H1 (cell line): ENCODE results near the gene RNF146. TPM values are rescaled to one million over a fixed set of nuclear protein-coding genes. Genes with fewer than 3 reads are reported as not detected.

Experiments used
- CTCF ChIA-PET: fragments of 300-600 bp; sonication (Branson Sonifier 250); formaldehyde crosslinking; loops from one replicate; lab custom pipeline; 2021; ENCODE audit not compliant: partially characterized antibody; lab: Charles Lee
- POLR2A ChIA-PET: fragments of 300-600 bp; sonication (Branson Sonifier 250); formaldehyde crosslinking; loops from one replicate; lab custom pipeline; 2021; ENCODE audit warnings: inconsistent platforms; ENCODE audit not compliant: partially characterized antibody; lab: Charles Lee
- DNase-seq, 2 experiments: peaks; one replicate each; pipeline versions ENCODE4 v3.0.0 to v3.0.0-alpha.2; 2010 to 2022; ENCODE audit warnings: low spot score in 2 of 2, low read depth in 1 of 2, mixed read lengths in 1 of 2
- FAIRE-seq: peaks from 2 replicates; lab custom pipeline; 2011; peaks lifted over from hg19 to GRCh38; lab: Jason Lieb, UNC
- H2AFZ ChIP-seq: 2 replicates; pipeline ENCODE4 v1.8.1; 2012; ENCODE audit warnings: low read length, inconsistent platforms
- H2AK5ac ChIP-seq: 2 replicates; pipeline ENCODE4 v1.6.1; 2013; ENCODE audit warnings: low read depth, low read length
- H2BK120ac ChIP-seq: replicated peaks from 2 replicates; pipeline ENCODE3; 2013; ENCODE audit warnings: low read depth, low read length, inconsistent platforms
- H2BK12ac ChIP-seq: 2 replicates; pipeline ENCODE4 v1.6.1; 2013; ENCODE audit warnings: low read depth, low read length
- H2BK15ac ChIP-seq: 2 replicates; pipeline ENCODE4 v1.6.1; 2013; ENCODE audit warnings: low read length
- H2BK20ac ChIP-seq: 2 replicates; pipeline ENCODE4 v1.6.1; 2013; ENCODE audit warnings: low read length
- H2BK5ac ChIP-seq: 2 replicates; pipeline ENCODE4 v1.6.1; 2013; ENCODE audit warnings: low read depth, low read length
- H3K14ac ChIP-seq: 2 replicates; pipeline ENCODE4 v1.6.1; 2013; ENCODE audit warnings: inconsistent platforms; ENCODE audit not compliant: insufficient read length
- H3K18ac ChIP-seq: 2 replicates; pipeline ENCODE4 v1.6.1; 2013; ENCODE audit warnings: low read length; ENCODE audit errors: extremely low read depth
- H3K23ac ChIP-seq: 2 replicates; pipeline ENCODE4 v1.6.1; 2013; ENCODE audit warnings: inconsistent platforms; ENCODE audit not compliant: insufficient read length
- H3K23me2 ChIP-seq: 2 replicates; pipeline ENCODE4 v1.6.1; 2013; ENCODE audit warnings: low read depth, low read length
- H3K27ac ChIP-seq: 2 replicates; pipeline ENCODE4 v1.6.1; 2011; ENCODE audit warnings: low read depth, low read length, inconsistent platforms
- H3K27me3 ChIP-seq, 4 experiments: replicated peaks in 1 of 4; 1 replicate in 1 of 4; 2 replicates in 3 of 4; pipeline versions ENCODE4 v1.6.1 to v1.8.1; 2011 to 2013; ENCODE audit warnings: low read length in 3 of 4, mild to moderate bottlenecking in 3 of 4, inconsistent platforms in 2 of 4, mixed read lengths in 2 of 4, moderate library complexity in 1 of 4; ENCODE audit not compliant: control insufficient read depth in 3 of 4, insufficient read depth in 3 of 4; ENCODE audit errors: extremely low read depth in 1 of 4
- H3K36me3 ChIP-seq, 4 experiments: 2 replicates each; pipeline versions ENCODE4 v1.6.1 to v1.8.1; 2011 to 2013; ENCODE audit warnings: mild to moderate bottlenecking in 4 of 4, low read length in 3 of 4, moderate library complexity in 2 of 4, control low read depth in 1 of 4, inconsistent platforms in 1 of 4; ENCODE audit not compliant: insufficient read depth in 4 of 4, control insufficient read depth in 2 of 4
- H3K4ac ChIP-seq: replicated peaks from 2 replicates; pipeline ENCODE3; 2013; ENCODE audit warnings: low read length, low read depth, mixed read lengths, inconsistent platforms; ENCODE audit not compliant: insufficient read length
- H3K4me1 ChIP-seq, 4 experiments: replicated peaks in 1 of 4; 1 replicate in 1 of 4; 2 replicates in 3 of 4; pipeline versions ENCODE4 v1.6.1 to v1.8.1; 2011 to 2013; ENCODE audit warnings: low read length in 3 of 4, inconsistent platforms in 2 of 4, mixed read lengths in 1 of 4; ENCODE audit not compliant: insufficient read depth in 4 of 4, control insufficient read depth in 3 of 4
- H3K4me2 ChIP-seq, 2 experiments: 2 replicates each; pipeline versions ENCODE4 v1.6.1 to v1.8.1; 2011 to 2013; ENCODE audit warnings: low read depth in 2 of 2, low read length in 2 of 2, control low read depth in 1 of 2, inconsistent platforms in 1 of 2, mild to moderate bottlenecking in 1 of 2; ENCODE audit not compliant: insufficient read depth in 1 of 2
- H3K4me3 ChIP-seq, 4 experiments: fragments of 200-600, 300-600 bp in 1 of 4; sonication (generic), shearing (Covaris generic), sonication (Bioruptor Twin) in 1 of 4; 2 replicates each; pipeline versions ENCODE4 v1.5.1 to v1.8.1; 2011 to 2016; ENCODE audit warnings: low read length in 4 of 4, low read depth in 3 of 4, control low read depth in 2 of 4, inconsistent platforms in 2 of 4, mild to moderate bottlenecking in 2 of 4, mixed read lengths in 1 of 4, moderate library complexity in 1 of 4; ENCODE audit not compliant: insufficient read depth in 2 of 4; ENCODE audit errors: extremely low read depth in 1 of 4
- H3K56ac ChIP-seq: replicated peaks from 2 replicates; pipeline ENCODE3; 2013; ENCODE audit warnings: low read depth, mild to moderate bottlenecking, mixed read lengths, low read length, inconsistent platforms; ENCODE audit not compliant: insufficient read length
- H3K79me1 ChIP-seq: 2 replicates; pipeline ENCODE4 v1.6.1; 2013; ENCODE audit warnings: low read depth, low read length, control low read depth
- H3K79me2 ChIP-seq, 2 experiments: 2 replicates each; pipeline versions ENCODE4 v1.6.1 to v1.8.1; 2012 to 2013; ENCODE audit warnings: low read length in 2 of 2, mild to moderate bottlenecking in 2 of 2, inconsistent platforms in 1 of 2; ENCODE audit not compliant: insufficient read depth in 2 of 2, control insufficient read depth in 1 of 2
- H3K9ac ChIP-seq, 4 experiments: replicated peaks in 1 of 4; 1 replicate in 1 of 4; 2 replicates in 3 of 4; pipeline versions ENCODE4 v1.6.1 to v1.8.1; 2011 to 2013; ENCODE audit warnings: low read depth in 3 of 4, low read length in 3 of 4, control low read depth in 2 of 4, mild to moderate bottlenecking in 2 of 4, moderate library complexity in 2 of 4, inconsistent platforms in 1 of 4; ENCODE audit errors: extremely low read depth in 1 of 4
- H3K9me3 ChIP-seq, 2 experiments: 2 replicates each; pipeline versions ENCODE4 v1.6.1 to v1.8.1; 2012 to 2013; ENCODE audit warnings: mild to moderate bottlenecking in 2 of 2, moderate library complexity in 2 of 2, control low read depth in 1 of 2, inconsistent platforms in 1 of 2, low read depth in 1 of 2, low read length in 1 of 2, mixed read lengths in 1 of 2; ENCODE audit not compliant: insufficient read depth in 2 of 2
- H4K20me1 ChIP-seq, 2 experiments: replicated peaks in 1 of 2; 2 replicates each; pipeline versions ENCODE3 to v1.8.1; 2011 to 2013; ENCODE audit warnings: inconsistent platforms in 2 of 2, low read length in 2 of 2, mild to moderate bottlenecking in 1 of 2; ENCODE audit not compliant: insufficient read depth in 2 of 2, control insufficient read depth in 1 of 2
- H4K5ac ChIP-seq: 2 replicates; pipeline ENCODE4 v1.6.1; 2013; ENCODE audit warnings: low read length, low read depth, mixed read lengths, inconsistent platforms; ENCODE audit not compliant: insufficient read length
- H4K8ac ChIP-seq: 2 replicates; pipeline ENCODE4 v1.8.0; 2013; ENCODE audit warnings: mild to moderate bottlenecking, moderate library complexity, low read length, inconsistent platforms; ENCODE audit not compliant: insufficient read depth; ENCODE audit errors: extremely low read depth
- H4K91ac ChIP-seq: replicated peaks from 2 replicates; pipeline ENCODE3; 2013; ENCODE audit warnings: low read length, mixed read lengths, inconsistent platforms; ENCODE audit not compliant: insufficient read length
- CBX8 ChIP-seq: fragments of 300-800, 300-1000 bp; sonication (generic); IDR thresholded peaks from 2 replicates; pipeline ENCODE4 v1.7.1; 2016; ENCODE audit warnings: low read depth, low read length, borderline replicate concordance
- CEBPB ChIP-seq: IDR thresholded peaks from 2 replicates; pipeline ENCODE4 v1.6.1; 2012; ENCODE audit warnings: low read depth, low read length
- CREB1 ChIP-seq: IDR thresholded peaks from 2 replicates; pipeline ENCODE4 v1.6.1; 2012; ENCODE audit warnings: inconsistent platforms
- E2F6 ChIP-seq: IDR thresholded peaks from 2 replicates; pipeline ENCODE4 v1.6.1; 2012; ENCODE audit warnings: inconsistent platforms
- GABPA ChIP-seq: IDR thresholded peaks from 2 replicates; pipeline ENCODE4 v1.6.1; 2011; ENCODE audit warnings: mild to moderate bottlenecking, low read length, moderate library complexity, borderline replicate concordance; ENCODE audit not compliant: insufficient read depth
- GTF2F1 ChIP-seq: IDR thresholded peaks from 2 replicates; pipeline ENCODE4 v1.6.1; 2012; ENCODE audit warnings: low read depth, low read length, improper control_type of control experiment, borderline replicate concordance
- KDM1A ChIP-seq: fragments of 200-600, 300-600 bp; sonication (generic); IDR thresholded peaks from 2 replicates; pipeline ENCODE4 v1.7.1; 2016; ENCODE audit warnings: mild to moderate bottlenecking, low read length, borderline replicate concordance
- KDM5A ChIP-seq: fragments of 200-600 bp; IDR thresholded peaks from 2 replicates; pipeline ENCODE4 v1.7.1; 2012; ENCODE audit warnings: mild to moderate bottlenecking, low read length, inconsistent platforms, mixed read lengths
- NANOG ChIP-seq: IDR thresholded peaks from 2 replicates; pipeline ENCODE4 v1.6.1; 2011; ENCODE audit warnings: low read length, low read depth, mild to moderate bottlenecking, inconsistent platforms; ENCODE audit not compliant: insufficient read depth, poor library complexity, severe bottlenecking
- POU5F1 ChIP-seq: IDR thresholded peaks from 2 replicates; pipeline ENCODE4 v1.6.1; 2011; ENCODE audit warnings: low read depth, mild to moderate bottlenecking, low read length, moderate library complexity
- RBBP5 ChIP-seq: IDR thresholded peaks from 2 replicates; pipeline ENCODE4 v1.7.1; 2012; ENCODE audit warnings: low read depth, mild to moderate bottlenecking, inconsistent platforms, low read length, moderate library complexity, borderline replicate concordance
- SRF ChIP-seq: IDR thresholded peaks from 2 replicates; pipeline ENCODE4 v1.6.1; 2011; ENCODE audit warnings: mild to moderate bottlenecking, low read depth, low read length, moderate library complexity
- YY1 ChIP-seq: IDR thresholded peaks from 2 replicates; pipeline ENCODE4 v1.6.1; 2011; ENCODE audit warnings: low read depth, mild to moderate bottlenecking, low read length
- ZNF274 ChIP-seq: IDR thresholded peaks from 2 replicates; pipeline ENCODE4 v1.7.0; 2012; ENCODE audit warnings: low read length, borderline replicate concordance; ENCODE audit errors: extremely low read depth
- WGBS, 2 experiments: shearing (Covaris generic) in 1 of 2; methylation state at CpG; one replicate each; pipeline versions ENCODE4 v1.1.6 to v1.1.7; 2013 to 2015; ENCODE audit warnings: low lambda C conversion rate in 2 of 2, mixed read lengths in 2 of 2, inconsistent platforms in 1 of 2, low coverage in 1 of 2, missing lambda C conversion rate in 1 of 2; ENCODE audit not compliant: insufficient replicate concordance in 2 of 2, insufficient coverage in 1 of 2, insufficient read length in 1 of 2; ENCODE audit errors: extremely low coverage in 1 of 2, missing lambda C conversion rate in 1 of 2; 5-methylcytosine and 5-hydroxymethylcytosine counted together
- polyA plus RNA-seq, 7 experiments: library from polyadenylated mRNA; depleted of rRNA in 3 of 7; stranded (reverse) in 5 of 7; unstranded in 2 of 7; fragments of >200 nt in 5 of 7; fragments of 200-250 nt in 2 of 7; gene quantifications; 1 replicate in 5 of 7; 2 replicates in 1 of 7; 4 replicates in 1 of 7; pipeline versions ENCODE4 v1.2.1 to v1.2.3, GENCODE V29; 2011 to 2013; ENCODE audit warnings: missing spikeins in 2 of 7, mixed read lengths in 2 of 7
- total RNA-seq: library from RNA; stranded (reverse); fragmentation: NEBNext Ultra II Directional; extraction: Animal tissue kit (Norgen Biotek cat#: 25700); gene quantifications from 2 replicates; pipeline ENCODE4 v1.2.1, GENCODE V29; 2021

The RNF146 gene
- total and polyA plus RNA-seq, 2 of the 8 experiments (the other 6 are each of a cell fraction or from before 2014, with no cell fraction given): 16.1 to 30.8 TPM

- H2BK20ac ChIP-seq: no peak overlapping the region
- no peak overlapping the region for H3K23ac ChIP-seq
- no peak overlapping the region for H2BK12ac ChIP-seq
- no peak overlapping the region for H3K56ac ChIP-seq
- no peak overlapping the region for H3K27ac ChIP-seq
- H3K18ac ChIP-seq: no peak overlapping the region
- H2BK15ac ChIP-seq: no peak overlapping the region
- no peaks in the 10 kb centered on the region for H3K9me3 ChIP-seq
- H2BK5ac ChIP-seq: no peak overlapping the region
- no peak overlapping the region for H2BK120ac ChIP-seq
- H4K91ac ChIP-seq: no peak overlapping the region
- H3K36me3 ChIP-seq: peaks cover 0 to 4% (median 0%) of the 10 kb centered on the region in 4 experiments; a peak in 1 of 8 replicates
- peaks cover 0 to 4% (median 1%) of the 10 kb centered on the region in 4 experiments; a peak in 3 of 7 replicates for H3K4me1 ChIP-seq
- H3K79me1 ChIP-seq: no peaks in the 10 kb centered on the region
- no peak overlapping the region for H3K14ac ChIP-seq
- H3K4me3 ChIP-seq: no peak overlapping the region
- no peaks in the 10 kb centered on the region for H3K23me2 ChIP-seq
- H3K4me2 ChIP-seq: no peak overlapping the region
- peaks cover 0 to 4% of the 10 kb centered on the region in 2 experiments; a peak in 1 of 4 replicates for H3K79me2 ChIP-seq
- H2AK5ac ChIP-seq: no peak overlapping the region
- no peak for DNase-seq
- no peak overlapping the region for H2AFZ ChIP-seq
- FAIRE-seq: no peak
- H3K4ac ChIP-seq: no peak overlapping the region
- H4K20me1 ChIP-seq: no peaks in the 10 kb centered on the region
- no peak overlapping the region for H3K9ac ChIP-seq
- ChIA-PET POLR2A (interaction anchor here (0.9 to 1.6 kb wide), 2 partner anchors 23 to 216 kb away, joined by 3 to 5 read pairs; no protein-coding TSS in a partner anchor), CTCF (interaction anchor here (1.3 to 2.2 kb wide), 2 partner anchors 43 to 218 kb away, joined by 4 to 6 read pairs; no protein-coding TSS in a partner anchor)
- 55% methylated on average over 2 of the region's 2 CpGs; no CpG with 5 or more reads in 1 of the 2 experiments for WGBS, 2 experiments
- H3K27me3 ChIP-seq: no peaks in the 10 kb centered on the region
- no peak overlapping the region for H4K5ac ChIP-seq
- H4K8ac ChIP-seq: no peak overlapping the region
- TF ChIP-seq ZNF274 (no peak), E2F6 (no peak), CEBPB (no peak), KDM1A (no peak), CREB1 (no peak), YY1 (no peak), SRF (no peak), GTF2F1 (no peak), NANOG (no peak), GABPA (no peak), RBBP5 (no peak), KDM5A (no peak), CBX8 (no peak), POU5F1 (no peak)
Observed at GRCh38 chr6:127298475-127298874, 31.8 kb downstream of the RNF146 start.
